ENCODE data around the gene HOXB3.

The HOXB3 gene

GRCh38 chr17:48567209-48567608 is 22.8 kb downstream of the HOXB3 start:
- FAIRE-seq: no peak

GRCh38 chr17:48566717-48567116 is 23.3 kb downstream of the HOXB3 start:
- no peak for FAIRE-seq

GRCh38 chr17:48565925-48566710 is 23.9 kb downstream of the HOXB3 start:
- FAIRE-seq: no peak

- no peak for FAIRE-seq
Measured at GRCh38 chr17:48565022-48565554, 25.0 kb downstream of the HOXB3 start.

GRCh38 chr17:48564188-48565021 is 25.6 kb downstream of the HOXB3 start:
- FAIRE-seq: no peak

- FAIRE-seq: no peak
Measured at GRCh38 chr17:48563867-48564187, 26.2 kb downstream of the HOXB3 start.

GRCh38 chr17:48563385-48563838 is 26.6 kb downstream of the HOXB3 start:
- no peak for FAIRE-seq

GRCh38 chr17:48562934-48563333 is 27.1 kb downstream of the HOXB3 start:
- FAIRE-seq: no peak

- FAIRE-seq: no peak
Measured at GRCh38 chr17:48561884-48562810, 27.9 kb downstream of the HOXB3 start.

- FAIRE-seq: no peak
Measured at GRCh38 chr17:48559840-48560817, 29.9 kb downstream of the HOXB3 start.

GRCh38 chr17:48559122-48559839 is 30.8 kb downstream of the HOXB3 start:
- FAIRE-seq: no peak

- no peak for FAIRE-seq
Measured at GRCh38 chr17:48558831-48559121, 31.3 kb downstream of the HOXB3 start.

- no peak for FAIRE-seq
Measured at GRCh38 chr17:48558057-48558830, 31.8 kb downstream of the HOXB3 start.

- no peak for FAIRE-seq
Measured at GRCh38 chr17:48556576-48557401, 33.3 kb downstream of the HOXB3 start.

- FAIRE-seq: no peak
Measured at GRCh38 chr17:48556229-48556575, 33.8 kb downstream of the HOXB3 start.

- FAIRE-seq: no peak
Measured at GRCh38 chr17:48555258-48556228, 34.5 kb downstream of the HOXB3 start.

- no peak for FAIRE-seq
Measured at GRCh38 chr17:48554412-48555257, 35.4 kb downstream of the HOXB3 start.
